Testis (tissue), 3 donors: ENCODE data around the gene ART4. TPM values are rescaled to one million over a fixed set of nuclear protein-coding genes. Genes with fewer than 3 reads are reported as not detected.

Source experiments
- DNase-seq: peaks from one replicate; pipeline ENCODE4 v3.0.0-alpha.2; 2019
- H3K27ac ChIP-seq, 2 donors: fragments of 200-600 bp; sonication (generic); one replicate each; pipeline ENCODE4 v1.5.1; 2019
- H3K27me3 ChIP-seq: fragments of 200-600 bp; sonication (generic); one replicate; pipeline ENCODE4 v1.5.1; 2019
- H3K36me3 ChIP-seq: fragments of 200-600 bp; sonication (generic); one replicate; pipeline ENCODE4 v1.5.1; 2017; ENCODE audit warnings: low read depth; ENCODE audit errors: missing control alignments
- H3K4me1 ChIP-seq: fragments of 200-600 bp; sonication (generic); one replicate; pipeline ENCODE4 v1.5.1; 2019
- H3K4me3 ChIP-seq, 2 donors: fragments of 200-600 bp; sonication (generic); one replicate each; pipeline ENCODE4 v1.5.1; 2017 to 2019
- H3K9me3 ChIP-seq: fragments of 200-600 bp; sonication (generic); one replicate; pipeline ENCODE4 v1.5.1; 2017
- CTCF ChIP-seq, 3 experiments: fragments of 450-650 bp in 2 of 3; fragments of 200-600 bp in 1 of 3; sonication (generic) in 1 of 3; IDR thresholded peaks; one replicate each; pipeline ENCODE4 v1.5.1; 2016 to 2019; ENCODE audit warnings: antibody characterized with exemption in 3 of 3, mild to moderate bottlenecking in 2 of 3, moderate library complexity in 1 of 3
- POLR2A ChIP-seq: fragments of 450-650 bp; IDR thresholded peaks from one replicate; pipeline ENCODE4 v1.6.1; 2017; ENCODE audit warnings: antibody characterized with exemption, mild to moderate bottlenecking, moderate library complexity
- WGBS, 2 donors: methylation state at CpG; one replicate each; pipeline ENCODE4 v1.1.5; 2018; 5-methylcytosine and 5-hydroxymethylcytosine counted together
- intact Hi-C: fragments of 100-400 bp; cut with DNase I; formaldehyde crosslinking; loops from one replicate; pipeline ENCODE4 v1.15.1; 2023; ENCODE audit warnings: low total_unique reads
- polyA plus RNA-seq: library from polyadenylated mRNA; stranded (reverse); fragments of 350-450 nt; fragmentation: Illumina TruSeq; extraction: RNeasy Lipid Tissue Mini Kit (QIAGEN cat#74804); gene quantifications from one replicate; pipeline ENCODE4 v1.2.3, GENCODE V29; 2014; ENCODE audit warnings: low read depth, low replicate concordance; ENCODE audit not compliant: insufficient read depth
- total RNA-seq, 2 donors: library from RNA; depleted of rRNA; stranded (reverse); fragments of >200 nt; gene quantifications; one replicate each; pipeline ENCODE4 v1.2.3, GENCODE V29; 2016

The ART4 gene
- total and polyA plus RNA-seq, 3 donors from 2014 or later = 0.16 to 1.4 (median 0.57) TPM

- intact Hi-C loops = no loop called here
- H3K4me3 ChIP-seq = no peak overlapping the region
- H3K4me1 ChIP-seq = peaks cover 8% of the 10 kb centered on the region
- H3K27me3 ChIP-seq = no peaks in the 10 kb centered on the region
- 90 to 91% methylated on average over 1 of the region's 1 CpG for WGBS, 2 donors
- no peak overlapping the region for H3K27ac ChIP-seq
- H3K36me3 ChIP-seq = no peaks in the 10 kb centered on the region
- no peak for DNase-seq
- H3K9me3 ChIP-seq = no peaks in the 10 kb centered on the region
- TF ChIP-seq CTCF (IDR thresholded peaks at IDR 0.05) (no peak), POLR2A (no peak)
These were observed 15.2 kb upstream of the ART4 start for GRCh38 chr12:14858513-14858912.

DNA sequence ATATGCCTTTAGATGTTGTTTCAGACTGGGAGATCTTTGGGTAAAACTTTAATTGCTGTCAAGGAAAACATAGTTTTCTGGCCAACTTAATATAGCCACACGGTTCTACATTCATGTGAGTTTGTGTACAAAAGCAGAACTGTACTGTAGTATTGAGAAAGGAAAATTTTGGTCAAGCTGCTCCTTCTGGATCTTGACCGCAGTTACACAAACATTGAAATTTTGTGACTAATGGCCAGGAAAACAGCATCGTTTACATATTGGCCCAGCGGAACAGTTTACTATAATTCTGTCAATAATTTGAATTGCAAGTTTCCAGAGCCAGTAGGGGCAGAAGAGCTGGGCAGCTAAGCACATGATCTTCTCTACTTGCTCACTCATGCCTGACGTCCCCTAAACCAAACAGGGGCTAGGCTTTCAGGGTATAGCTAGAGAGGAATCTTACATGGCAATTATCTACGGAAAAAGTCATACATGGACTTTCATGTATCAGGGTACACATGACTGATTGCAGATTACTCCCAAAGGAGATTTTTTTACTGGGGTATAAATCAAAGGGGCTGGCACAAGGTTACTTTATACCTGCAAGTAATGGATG, 11.4 kb upstream of the ART4 start:
- Histone ChIP-seq H3K27ac (no peak overlapping the region), H3K9me3 (no peaks in the 10 kb centered on the region), H3K4me3 (no peak overlapping the region), H3K27me3 (no peaks in the 10 kb centered on the region), H3K4me1 (peaks cover 11% of the 10 kb centered on the region), H3K36me3 (no peaks in the 10 kb centered on the region)
- 52 to 58% methylated on average over 6 of the region's 6 CpGs for WGBS, 2 donors
- DNase-seq = no peak
- intact Hi-C loops = no loop called here
- TF ChIP-seq POLR2A (no peak), CTCF (IDR thresholded peaks at IDR 0.05) (no peak)

DNA sequence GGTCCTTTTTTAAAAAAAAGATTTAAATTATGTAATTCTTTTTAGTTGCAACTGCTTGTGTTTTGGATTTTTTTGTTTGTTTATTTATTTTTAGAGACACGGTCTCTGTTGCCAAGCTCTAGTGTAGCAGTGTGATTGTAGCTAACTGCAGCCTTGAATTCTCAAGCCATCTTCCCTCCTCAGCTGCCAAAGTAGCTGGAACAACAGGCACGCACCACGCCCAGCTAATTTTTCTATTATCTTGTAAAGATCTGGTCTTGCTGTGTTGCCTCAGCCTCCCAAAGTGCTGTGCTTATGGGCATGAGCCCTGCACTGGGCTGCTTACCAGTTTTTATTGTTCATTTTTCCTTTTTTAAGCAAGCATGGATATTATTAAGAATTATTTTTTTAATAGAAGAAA, 10.6 kb upstream of the ART4 start:
- intact Hi-C loops = no loop called here
- Histone ChIP-seq H3K9me3 (no peaks in the 10 kb centered on the region), H3K4me3 (no peak overlapping the region), H3K36me3 (no peaks in the 10 kb centered on the region), H3K27ac (peak overlapping the region; percentile 1 to 12), H3K27me3 (no peaks in the 10 kb centered on the region), H3K4me1 (peaks cover 11% of the 10 kb centered on the region)
- no peak for TF ChIP-seq CTCF (IDR thresholded peaks at IDR 0.05)
- no peak for TF ChIP-seq POLR2A
- peak; percentile 71 for DNase-seq
- 27 to 41% methylated on average over 3 of the region's 3 CpGs for WGBS, 2 donors

DNA sequence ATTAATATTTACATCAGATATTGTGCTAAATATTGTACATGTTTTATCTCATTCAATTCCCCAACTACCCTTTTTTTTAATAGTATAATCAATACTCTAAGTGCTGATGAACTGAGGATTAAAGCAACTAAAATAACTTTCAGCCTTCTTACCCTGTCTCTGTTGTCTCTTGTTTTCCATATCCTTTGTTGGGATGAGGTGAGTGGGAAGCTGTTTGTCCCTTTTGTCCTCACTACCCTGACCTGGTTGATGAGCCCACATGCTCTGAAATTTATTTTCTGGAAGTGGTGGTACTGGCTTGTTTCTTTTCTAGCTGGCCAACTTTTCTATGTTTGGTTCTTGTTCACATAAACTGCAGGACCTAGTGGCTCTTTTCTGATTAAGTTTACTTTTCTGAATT, 9.6 kb upstream of the ART4 start:
- intact Hi-C loops = no loop called here
- DNase-seq = no peak
- Histone ChIP-seq H3K4me1 (peaks cover 11% of the 10 kb centered on the region), H3K27ac (no peak overlapping the region), H3K4me3 (no peak overlapping the region), H3K27me3 (no peaks in the 10 kb centered on the region), H3K36me3 (no peaks in the 10 kb centered on the region), H3K9me3 (no peaks in the 10 kb centered on the region)
- no peak for TF ChIP-seq CTCF (IDR thresholded peaks at IDR 0.05)
- no peak for TF ChIP-seq POLR2A

GRCh38 chr12:14850929-14851663, 7.8 kb upstream of the ART4 start:
- WGBS, 2 donors = 0 to 3% methylated on average over 1 of the region's 1 CpG
- no peaks in the 10 kb centered on the region for H3K27me3 ChIP-seq
- TF ChIP-seq POLR2A = no peak
- TF ChIP-seq CTCF (IDR thresholded peaks at IDR 0.05) = no peak
- H3K4me3 ChIP-seq = no peak overlapping the region
- H3K36me3 ChIP-seq = no peaks in the 10 kb centered on the region
- H3K27ac ChIP-seq = no peak overlapping the region
- DNase-seq = no peak
- intact Hi-C loops = no loop called here
- H3K4me1 ChIP-seq = peaks cover 19% of the 10 kb centered on the region
- no peaks in the 10 kb centered on the region for H3K9me3 ChIP-seq
